H9 (cell line): ENCODE measurements around the gene ADAMTS8. TPM values are rescaled to one million over a fixed set of nuclear protein-coding genes. Genes with fewer than 3 reads are reported as not detected.

Source experiments
- DNase-seq: peaks from one replicate; pipeline ENCODE4 v3.0.0-alpha.2; 2017
- H2AFZ ChIP-seq: one replicate; pipeline ENCODE4 v1.6.1; 2013; ENCODE audit warnings: mild to moderate bottlenecking, low read length, control low read depth, moderate library complexity
- H2AK5ac ChIP-seq: 2 replicates; pipeline ENCODE4 v1.6.1; 2013; ENCODE audit warnings: low read length, control low read depth, mixed read lengths; ENCODE audit not compliant: insufficient read length
- H2BK120ac ChIP-seq: one replicate; pipeline ENCODE4 v1.6.1; 2013; ENCODE audit warnings: low read depth, mild to moderate bottlenecking, low read length, control low read depth, inconsistent platforms; ENCODE audit not compliant: poor library complexity, severe bottlenecking
- H2BK12ac ChIP-seq: 2 replicates; pipeline ENCODE4 v1.6.1; 2013; ENCODE audit warnings: low read length, control low read depth, mixed read lengths, low read depth; ENCODE audit not compliant: insufficient read length
- H2BK15ac ChIP-seq: 2 replicates; pipeline ENCODE4 v1.6.1; 2013; ENCODE audit warnings: low read depth, low read length, control low read depth
- H2BK20ac ChIP-seq: one replicate; pipeline ENCODE4 v1.6.1; 2013; ENCODE audit warnings: low read depth, mild to moderate bottlenecking, low read length, control low read depth, inconsistent platforms; ENCODE audit not compliant: poor library complexity, severe bottlenecking
- H2BK5ac ChIP-seq: 2 replicates; pipeline ENCODE4 v1.6.1; 2013; ENCODE audit warnings: low read length, control low read depth, mixed read lengths; ENCODE audit not compliant: insufficient read length
- H3K14ac ChIP-seq: 2 replicates; pipeline ENCODE4 v1.6.1; 2013; ENCODE audit warnings: low read length, control low read depth; ENCODE audit not compliant: insufficient read depth
- H3K18ac ChIP-seq: 2 replicates; pipeline ENCODE4 v1.6.1; 2013; ENCODE audit warnings: low read depth, mild to moderate bottlenecking, mixed read lengths, low read length, control low read depth; ENCODE audit not compliant: insufficient read length
- H3K23ac ChIP-seq: 2 replicates; pipeline ENCODE4 v1.6.1; 2013; ENCODE audit warnings: low read length, control low read depth, mixed read lengths, low read depth; ENCODE audit not compliant: insufficient read length
- H3K23me2 ChIP-seq: 2 replicates; pipeline ENCODE4 v1.6.1; 2013; ENCODE audit warnings: low read depth, mild to moderate bottlenecking, mixed read lengths, low read length, control low read depth; ENCODE audit not compliant: insufficient read length, poor library complexity, severe bottlenecking
- H3K27ac ChIP-seq: 2 replicates; pipeline ENCODE4 v1.5.1; 2013; ENCODE audit warnings: low read length, control low read depth, mixed read lengths, low read depth; ENCODE audit not compliant: insufficient read length
- H3K27me3 ChIP-seq: 2 replicates; pipeline ENCODE4 v1.6.1; 2013; ENCODE audit warnings: low read length, control low read depth, inconsistent platforms; ENCODE audit not compliant: insufficient read depth
- H3K4ac ChIP-seq: 2 replicates; pipeline ENCODE4 v1.6.1; 2013; ENCODE audit warnings: low read depth, mild to moderate bottlenecking, control low read depth, inconsistent platforms, low read length, moderate library complexity
- H3K4me1 ChIP-seq: 2 replicates; pipeline ENCODE4 v1.6.1; 2013; ENCODE audit warnings: low read length, control low read depth, inconsistent platforms; ENCODE audit not compliant: insufficient read depth
- H3K4me2 ChIP-seq: 2 replicates; pipeline ENCODE4 v1.6.1; 2013; ENCODE audit warnings: low read length, control low read depth, mixed read lengths; ENCODE audit not compliant: insufficient read length, insufficient read depth
- H3K56ac ChIP-seq: 2 replicates; pipeline ENCODE4 v1.6.1; 2013; ENCODE audit warnings: low read depth, mild to moderate bottlenecking, mixed read lengths, low read length, control low read depth; ENCODE audit not compliant: insufficient read length
- H3K79me1 ChIP-seq: 2 replicates; pipeline ENCODE4 v1.6.1; 2013; ENCODE audit warnings: low read depth, mild to moderate bottlenecking, moderate library complexity, low read length, control low read depth, inconsistent platforms; ENCODE audit not compliant: insufficient read depth, poor library complexity, severe bottlenecking
- H3K79me2 ChIP-seq: 2 replicates; pipeline ENCODE4 v1.6.1; 2013; ENCODE audit warnings: low read length, control low read depth, inconsistent platforms; ENCODE audit not compliant: insufficient read depth
- H3K9ac ChIP-seq: 2 replicates; pipeline ENCODE4 v1.6.1; 2013; ENCODE audit warnings: low read length, control low read depth, mixed read lengths; ENCODE audit not compliant: insufficient read length; ENCODE audit errors: extremely low read depth
- H3K9me3 ChIP-seq: one replicate; pipeline ENCODE4 v1.6.1; 2013; ENCODE audit warnings: low read depth, low read length, inconsistent platforms; ENCODE audit not compliant: control insufficient read depth
- H3T11ph ChIP-seq: one replicate; pipeline ENCODE4 v1.6.1; 2013; ENCODE audit warnings: mild to moderate bottlenecking, low read length, control low read depth, inconsistent platforms
- H4K20me1 ChIP-seq: one replicate; pipeline ENCODE4 v1.6.1; 2013; ENCODE audit not compliant: control insufficient read depth, insufficient read length, insufficient read depth
- H4K5ac ChIP-seq: 2 replicates; pipeline ENCODE4 v1.6.1; 2013; ENCODE audit warnings: low read depth, mild to moderate bottlenecking, mixed read lengths, low read length, control low read depth; ENCODE audit not compliant: insufficient read length
- H4K8ac ChIP-seq: replicated peaks from 2 replicates; pipeline ENCODE4 v1.6.1; 2013; ENCODE audit warnings: low read length, control low read depth, mixed read lengths, low read depth; ENCODE audit not compliant: insufficient read length
- H4K91ac ChIP-seq: 2 replicates; pipeline ENCODE4 v1.6.1; 2013; ENCODE audit warnings: low read depth, mild to moderate bottlenecking, moderate library complexity, mixed read lengths, low read length, control low read depth; ENCODE audit not compliant: insufficient read length
- H3K27ac Mint-ChIP-seq, 3 experiments: 2 replicates in 2 of 3; 3 replicates in 1 of 3; pipeline ENCODE4 v1.8.0; 2020 to 2021; ENCODE audit warnings: mixed read lengths in 3 of 3, mild to moderate bottlenecking in 1 of 3, moderate library complexity in 1 of 3
- H3K27me3 Mint-ChIP-seq: 2 replicates; pipeline ENCODE4 v1.8.0; 2021; ENCODE audit warnings: low read depth, mild to moderate bottlenecking, moderate library complexity, mixed read lengths
- H3K36me3 Mint-ChIP-seq, 3 experiments: 2 replicates in 2 of 3; 3 replicates in 1 of 3; pipeline ENCODE4 v1.8.0; 2020 to 2021; ENCODE audit warnings: low read depth in 3 of 3, mixed read lengths in 3 of 3; ENCODE audit not compliant: insufficient read depth in 1 of 3
- H3K4me1 Mint-ChIP-seq, 2 experiments: 2 replicates each; pipeline ENCODE4 v1.8.0; 2020; ENCODE audit warnings: mixed read lengths in 2 of 2
- H3K4me3 Mint-ChIP-seq, 2 experiments: 2 replicates in 1 of 2; 3 replicates in 1 of 2; pipeline ENCODE4 v1.8.0; 2020 to 2021; ENCODE audit warnings: mild to moderate bottlenecking in 2 of 2, mixed read lengths in 2 of 2, moderate library complexity in 1 of 2
- H3K9me3 Mint-ChIP-seq, 2 experiments: 2 replicates in 1 of 2; 3 replicates in 1 of 2; pipeline ENCODE4 v1.8.0; 2020; ENCODE audit warnings: mild to moderate bottlenecking in 2 of 2, mixed read lengths in 2 of 2, moderate library complexity in 1 of 2
- WGBS: extraction: QIAGEN DNeasy Blood & Tissue Kit; methylation state at CpG from one replicate; pipeline ENCODE4 v1.1.7; 2013; ENCODE audit warnings: missing lambda C conversion rate, low lambda C conversion rate, mixed read lengths; ENCODE audit not compliant: insufficient read length; ENCODE audit errors: extremely low coverage; 5-methylcytosine and 5-hydroxymethylcytosine counted together
- total RNA-seq: library from RNA; stranded (reverse); gene quantifications from 2 replicates; pipeline ENCODE4 v1.2.1, GENCODE V29; 2021
- TF ChIP-seq, protein P1 (sequence below): fragments of 200-600 bp; sonication (generic); conservative IDR thresholded peaks from 3 replicates; pipeline ENCODE4 v1.8.0; 2021; ENCODE audit warnings: antibody characterized with exemption, mild to moderate bottlenecking

ADAMTS8 gene
- total RNA-seq, 1 experiment from 2014 or later = 5.0 TPM

DNA sequence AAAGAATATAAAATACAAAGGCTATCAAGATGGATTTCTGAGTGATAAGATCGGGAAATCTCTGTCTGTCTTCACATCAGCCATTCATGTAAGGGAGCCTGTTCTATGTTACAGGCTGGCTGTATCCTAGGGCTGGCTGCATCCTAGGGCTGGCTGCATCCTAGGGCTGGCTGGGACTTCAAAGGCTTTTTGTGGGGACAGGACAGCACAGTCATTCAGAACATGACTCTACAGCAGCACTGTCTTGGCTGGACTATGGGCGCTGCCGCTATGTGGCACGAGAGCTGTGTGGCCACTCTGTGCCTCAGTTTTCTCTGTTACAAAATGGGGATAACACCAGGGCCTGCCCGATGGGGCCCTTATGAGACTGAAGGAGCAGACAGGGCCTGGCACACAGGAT is 10.2 kb downstream of the ADAMTS8 start:
- Histone ChIP-seq H4K91ac (no peak overlapping the region), H3K4me1 (no peaks in the 10 kb centered on the region), H3K9ac (no peak overlapping the region), H2AFZ (no peak overlapping the region), H3K14ac (no peak overlapping the region), H3K4me2 (no peak overlapping the region), H3K27ac (no peak overlapping the region), H3T11ph (no peak overlapping the region), H2AK5ac (no peak overlapping the region), H2BK15ac (no peak overlapping the region), H2BK12ac (no peak overlapping the region), H3K79me2 (no peaks in the 10 kb centered on the region), H4K8ac (no peak overlapping the region), H3K18ac (no peak overlapping the region), H3K4ac (no peak overlapping the region), H3K27me3 (no peaks in the 10 kb centered on the region), H4K5ac (no peak overlapping the region), H3K23ac (no peak overlapping the region), H3K23me2 (no peaks in the 10 kb centered on the region), H3K9me3 (no peaks in the 10 kb centered on the region), H2BK5ac (no peak overlapping the region), H3K79me1 (no peaks in the 10 kb centered on the region), H3K56ac (no peak overlapping the region), H2BK120ac (no peak overlapping the region), H4K20me1 (no peaks in the 10 kb centered on the region), H2BK20ac (no peak overlapping the region)
- no peak overlapping the region for H3K4me3 Mint-ChIP-seq
- no CpG with 5 or more reads among the region's 5 CpGs for WGBS
- no peak for DNase-seq
- H3K9me3 Mint-ChIP-seq = no peaks in the 10 kb centered on the region; a peak in 1 of 5 replicates
- TF ChIP-seq, protein P1, sequence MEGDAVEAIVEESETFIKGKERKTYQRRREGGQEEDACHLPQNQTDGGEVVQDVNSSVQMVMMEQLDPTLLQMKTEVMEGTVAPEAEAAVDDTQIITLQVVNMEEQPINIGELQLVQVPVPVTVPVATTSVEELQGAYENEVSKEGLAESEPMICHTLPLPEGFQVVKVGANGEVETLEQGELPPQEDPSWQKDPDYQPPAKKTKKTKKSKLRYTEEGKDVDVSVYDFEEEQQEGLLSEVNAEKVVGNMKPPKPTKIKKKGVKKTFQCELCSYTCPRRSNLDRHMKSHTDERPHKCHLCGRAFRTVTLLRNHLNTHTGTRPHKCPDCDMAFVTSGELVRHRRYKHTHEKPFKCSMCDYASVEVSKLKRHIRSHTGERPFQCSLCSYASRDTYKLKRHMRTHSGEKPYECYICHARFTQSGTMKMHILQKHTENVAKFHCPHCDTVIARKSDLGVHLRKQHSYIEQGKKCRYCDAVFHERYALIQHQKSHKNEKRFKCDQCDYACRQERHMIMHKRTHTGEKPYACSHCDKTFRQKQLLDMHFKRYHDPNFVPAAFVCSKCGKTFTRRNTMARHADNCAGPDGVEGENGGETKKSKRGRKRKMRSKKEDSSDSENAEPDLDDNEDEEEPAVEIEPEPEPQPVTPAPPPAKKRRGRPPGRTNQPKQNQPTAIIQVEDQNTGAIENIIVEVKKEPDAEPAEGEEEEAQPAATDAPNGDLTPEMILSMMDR = no peak
- peaks cover 21 to 36% of the 10 kb centered on the region in 2 experiments for H3K4me1 Mint-ChIP-seq
- no peak overlapping the region; a peak in 1 of 7 replicates for H3K27ac Mint-ChIP-seq
- H3K27me3 Mint-ChIP-seq = peaks cover 7% of the 10 kb centered on the region
- peaks cover 0 to 27% (median 0%) of the 10 kb centered on the region in 3 experiments; a peak in 4 of 7 replicates for H3K36me3 Mint-ChIP-seq
